Activated naive CD4-positive, alpha-beta T cell (primary cell): Measurements from ENCODE around the gene NOC3L.

Experiments
- DNase-seq, 4 experiments: peaks; one replicate each; lab custom pipeline; 2025; lab: John Stamatoyannopoulos, UW

The NOC3L gene

DNA sequence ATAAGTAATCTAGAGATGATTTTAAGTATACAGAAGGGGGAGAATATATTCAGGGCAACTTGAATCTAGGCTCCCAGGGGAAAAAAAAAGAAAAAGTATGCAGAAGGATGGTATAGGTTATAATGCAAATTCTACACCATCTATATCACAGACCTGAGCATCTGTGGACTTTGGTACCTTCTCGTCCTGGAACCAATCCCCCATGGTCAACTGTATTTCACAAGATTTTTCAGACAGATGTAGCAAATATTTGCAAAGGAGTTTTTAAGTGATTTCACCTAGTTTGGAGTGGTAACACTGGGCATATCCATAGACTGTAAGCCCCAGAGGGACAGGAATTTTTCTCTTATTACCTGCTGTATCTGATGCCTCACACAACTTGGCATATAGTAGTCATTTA is 58.8 kb downstream of the NOC3L start:
- no peak for DNase-seq

DNA sequence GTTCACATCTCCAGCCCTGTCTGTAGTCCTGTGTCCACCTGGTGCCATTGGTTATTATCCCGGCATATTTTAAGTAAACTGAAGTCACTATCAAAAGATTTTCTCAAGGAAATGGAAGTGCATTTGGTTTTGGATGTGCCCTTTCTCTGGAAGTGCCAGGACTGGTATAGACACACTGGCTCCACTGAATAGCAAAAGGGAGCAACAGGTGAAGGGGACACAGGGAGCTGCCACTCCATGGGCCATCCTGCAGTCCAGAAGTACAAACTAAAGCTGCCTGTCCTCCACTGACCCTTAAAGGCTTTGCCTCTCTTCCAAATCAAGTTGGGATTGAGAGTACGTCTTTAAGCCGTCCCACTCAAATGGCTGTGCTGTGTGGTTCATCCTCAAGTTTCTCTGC is 62.7 kb downstream of the NOC3L start:
- DNase-seq: no peak

DNA sequence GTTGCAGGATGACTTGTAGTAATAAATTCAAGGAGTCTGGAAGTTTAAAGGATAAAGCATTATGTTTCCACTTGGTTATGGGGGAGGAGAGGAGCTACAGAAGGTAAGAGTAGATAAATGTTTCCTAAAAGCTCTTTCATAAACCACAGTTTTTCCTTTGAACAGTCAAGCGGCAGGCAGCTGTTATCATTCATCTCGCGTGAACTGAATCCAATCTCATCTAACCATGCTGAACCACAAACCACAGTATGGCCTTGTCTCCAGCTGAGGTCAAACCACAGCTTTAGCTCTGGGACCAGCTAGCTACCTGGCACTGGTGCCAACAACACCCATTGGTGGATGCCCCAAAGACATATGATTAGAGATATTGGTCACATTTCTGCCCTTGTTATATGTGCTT is 63.3 kb downstream of the NOC3L start:
- no peak for DNase-seq

DNA sequence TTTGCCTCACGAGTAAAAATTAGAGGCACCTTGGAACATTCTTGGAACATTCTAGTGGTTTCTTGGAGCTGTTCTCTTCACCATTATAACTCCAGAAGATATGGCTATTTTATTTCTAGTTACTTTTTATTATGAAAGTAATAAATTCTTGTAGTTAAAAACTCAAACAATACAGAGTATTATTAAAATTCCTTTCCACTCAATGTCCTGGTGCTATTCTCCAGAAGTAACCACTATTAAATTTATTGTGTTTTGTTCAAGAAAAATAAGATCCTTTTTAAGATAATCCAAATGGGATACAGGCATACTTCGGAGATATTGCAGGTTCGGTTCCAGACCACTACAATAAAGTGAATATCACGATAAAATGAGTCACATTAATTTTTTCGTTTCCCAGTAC is 68.6 kb downstream of the NOC3L start:
- DNase-seq: no peak

DNA sequence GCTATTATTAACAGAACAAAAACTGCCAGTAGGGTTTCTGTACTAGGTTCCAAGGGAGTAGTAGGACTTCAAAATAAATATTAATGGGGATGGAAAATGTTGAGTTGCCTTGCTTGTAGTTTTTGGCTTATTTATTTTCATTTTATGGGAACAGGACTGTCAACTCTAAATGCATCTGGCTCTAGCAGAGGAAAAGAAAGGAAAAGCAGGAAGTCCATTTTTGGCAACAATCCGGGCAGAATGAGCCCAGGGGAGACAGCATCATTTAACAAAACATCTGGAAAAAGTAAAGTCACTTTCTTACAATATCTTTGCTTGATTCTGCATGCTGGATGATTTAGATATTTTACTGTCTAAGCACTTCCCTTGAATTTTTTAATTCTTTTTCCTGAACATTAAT is 69.4 kb downstream of the NOC3L start:
- no peak for DNase-seq

DNA sequence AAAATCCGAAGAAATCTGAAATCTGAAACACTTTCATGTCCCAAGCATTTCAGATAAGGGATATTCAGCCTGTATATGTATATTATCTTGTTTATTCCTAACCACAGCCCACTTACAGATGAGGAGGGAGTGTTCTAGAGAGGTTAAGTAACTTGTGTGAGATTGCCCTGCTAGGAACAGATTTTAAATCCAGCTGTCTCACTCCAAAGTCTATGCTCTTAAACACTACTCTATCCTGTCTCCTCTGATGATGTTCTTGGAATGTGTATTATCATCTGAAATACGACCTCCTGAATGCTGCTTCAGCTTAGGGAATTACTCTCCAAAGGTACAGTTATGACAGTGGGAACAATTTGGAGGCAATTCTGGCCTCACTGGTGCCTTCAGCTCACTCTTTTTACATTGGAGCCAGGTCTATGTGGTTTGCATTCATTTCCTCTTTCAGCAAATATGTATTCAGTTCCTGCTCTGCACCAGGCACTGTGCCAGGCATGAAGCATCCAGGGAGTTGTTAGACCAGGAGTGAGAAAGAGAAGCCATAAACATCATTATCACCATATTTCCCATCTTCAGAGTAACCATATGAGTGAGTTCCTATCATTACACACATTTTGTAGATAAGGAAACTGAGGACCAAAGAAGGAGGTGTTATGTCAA is 70.2 kb downstream of the NOC3L start:
- no peak for DNase-seq

DNA sequence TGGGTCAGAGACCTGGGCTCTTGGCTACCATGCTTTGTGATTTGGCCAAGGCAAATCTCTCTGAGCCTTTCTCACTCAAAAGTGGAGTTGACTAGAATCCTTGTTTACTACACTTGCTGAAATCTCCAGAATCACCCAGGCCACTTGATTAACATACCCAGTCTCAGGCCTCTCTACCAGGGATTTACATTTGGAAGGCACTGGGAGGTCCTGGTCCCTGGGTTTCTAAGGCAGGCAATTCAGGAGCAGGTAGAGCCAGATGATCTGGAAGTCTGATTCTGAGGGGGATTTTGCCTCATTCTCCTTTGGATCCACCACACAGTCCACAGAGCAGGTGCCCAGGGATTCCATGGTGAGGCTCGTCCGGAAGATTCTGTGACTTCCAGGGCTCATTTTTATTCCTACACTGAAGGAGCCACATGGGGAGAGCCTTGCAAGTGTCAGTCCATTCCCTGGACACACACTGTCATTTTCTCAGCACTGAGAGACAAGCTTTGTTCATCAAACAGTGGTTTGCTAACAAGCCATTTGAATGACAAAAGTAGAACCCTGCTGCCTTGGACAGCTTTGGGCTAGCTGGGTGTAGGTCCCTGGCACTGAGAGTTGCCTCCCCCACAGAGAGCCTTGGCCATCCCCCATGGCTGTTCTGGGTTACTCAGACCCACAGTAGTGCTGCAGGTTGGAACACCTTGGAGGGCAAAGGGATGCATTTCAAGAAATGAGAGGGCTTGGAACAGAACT is 74.2 kb downstream of the NOC3L start:
- no peak for DNase-seq

DNA sequence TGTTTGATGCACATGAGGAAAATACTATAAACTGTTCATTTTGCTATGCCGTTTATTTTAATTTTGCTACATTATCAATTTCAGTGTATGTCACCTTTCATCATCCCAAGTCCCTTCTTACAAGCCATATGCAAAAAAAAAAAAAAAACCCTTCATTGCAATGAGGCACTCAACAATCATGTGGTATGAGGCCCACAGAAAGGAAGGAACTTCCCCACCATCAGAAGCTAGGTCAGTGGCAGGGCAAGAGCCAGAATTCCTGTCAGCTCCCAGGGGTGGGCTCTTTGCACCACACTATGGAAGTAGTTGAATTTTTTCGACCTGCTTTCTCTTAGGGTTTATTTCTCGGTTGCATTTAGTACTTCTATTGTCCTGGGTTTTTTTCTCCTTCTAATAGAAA is 75.4 kb downstream of the NOC3L start:
- DNase-seq: no peak

DNA sequence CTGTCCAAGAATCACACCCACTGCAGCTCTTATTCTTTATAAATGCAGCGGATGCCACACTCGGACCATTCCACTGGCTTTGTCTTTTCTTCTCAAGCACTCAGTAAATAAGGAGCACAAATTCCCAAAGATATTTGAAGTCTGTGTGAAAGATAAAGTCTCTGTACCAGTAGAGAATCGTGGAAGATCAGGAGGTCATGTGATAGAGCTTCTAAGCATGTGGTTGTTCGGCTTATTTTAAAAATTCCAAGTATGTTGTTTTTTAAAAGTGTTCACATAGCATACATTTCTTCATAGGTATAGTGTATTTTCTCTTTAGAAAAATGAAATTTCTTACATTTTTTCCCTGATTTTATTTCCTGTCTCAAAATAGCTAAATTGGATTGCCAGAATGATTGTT is 75.8 kb downstream of the NOC3L start:
- no peak for DNase-seq

DNA sequence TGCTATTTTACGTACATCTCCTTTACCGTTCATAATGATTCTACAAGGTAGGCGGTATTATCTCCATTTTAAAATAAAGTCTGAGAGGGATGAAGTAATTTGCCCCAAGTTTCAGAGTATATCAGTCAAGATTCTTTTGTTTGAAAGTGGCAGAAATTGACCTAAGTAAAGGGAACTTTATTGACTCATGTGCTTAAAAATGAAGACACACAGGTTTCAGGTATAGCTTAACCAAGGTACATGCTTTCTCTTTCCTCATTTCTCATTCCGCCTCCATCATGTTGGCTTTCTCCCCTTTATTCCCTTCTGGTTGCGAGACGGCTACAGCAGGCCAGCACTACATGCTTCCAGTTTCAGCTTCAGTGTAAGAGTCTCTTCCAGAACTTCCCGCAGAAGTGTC is 77.5 kb downstream of the NOC3L start:
- DNase-seq: no peak
